GM18526 (cell line): Measurements from ENCODE around the gene ADAMTS5.

Experiments
- POLR2A ChIP-seq: IDR thresholded peaks from 3 replicates; pipeline ENCODE4 v1.6.1; 2011; ENCODE audit not compliant: insufficient read length; ENCODE audit errors: extremely low read depth

ADAMTS5 gene

GRCh38 chr21:26877018-26877417 lies 89.9 kb downstream of the ADAMTS5 start:
- TF ChIP-seq POLR2A: no peak

GRCh38 chr21:26874347-26874746 lies 92.5 kb downstream of the ADAMTS5 start:
- TF ChIP-seq POLR2A: no peak
